ENCODE results near the gene IDH3G. TPM values are rescaled to one million over a fixed set of nuclear protein-coding genes. Genes with fewer than 3 reads are reported as not detected.

Gene IDH3G
- total and polyA plus RNA-seq, 10 donors, result 32.7 to 92.7 (median 58.1) TPM

- no peak for DNase-seq
- intact Hi-C loops (cut with DNase I; ENCODE audit: low total_unique reads), result no loop called here
- H3K27me3 ChIP-seq (replicated peaks in 1 of 7), result peaks cover 0 to 46% (median 8%) of the 10 kb centered on the region in 7 donors
Measured at GRCh38 chrX:153780678-153781427, 13.3 kb downstream of the IDH3G start, which contains the start of gene SRPK3. SRPK3 (plus strand) TSS chrX:153781041; CDS start chrX:153781087, 46 bp downstream.

GRCh38 chrX:153779891-153780677 is 14.1 kb downstream of the IDH3G start:
- intact Hi-C loops (cut with DNase I; ENCODE audit: low total_unique reads), result no loop called here

More at GRCh38 chrX:153780678-153781427, 13.3 kb downstream of the IDH3G start, which contains the start of gene SRPK3:
- Histone ChIP-seq H3K27ac (no peak within 1 kb of the TSS), H3K4me3 (no peak within 1 kb of the TSS), H3K4me1 (peaks cover 0 to 29% (median 10%) of the 10 kb centered on the region in 6 donors), H3K9me3 (no peaks in the 10 kb centered on the region), H3K36me3 (peaks cover 0 to 28% (median 6%) of the 10 kb centered on the region in 6 donors)
- 29 to 62% (median 41%) methylated on average over 25 to 52 of the region's 52 CpGs; no CpG with 5 or more reads in 1 of the 5 donors for whole genome bisulfite sequencing, 5 donors
- no peak for TF ChIP-seq POLR2A (IDR thresholded peaks at IDR 0.05)
- TF ChIP-seq POLR2AphosphoS5 (IDR thresholded peaks at IDR 0.05), result peak in 1 of 3 donors; percentile 24

GRCh38 chrX:153778684-153779101 is 15.5 kb downstream of the IDH3G start:
- intact Hi-C loops (cut with DNase I; ENCODE audit: low total_unique reads), result no loop called here
- Histone ChIP-seq H3K27me3 (replicated peaks in 1 of 7) (peaks cover 0 to 46% (median 8%) of the 10 kb centered on the region in 7 donors), H3K4me3 (no peak overlapping the region), H3K27ac (no peak overlapping the region), H3K4me1 (peaks cover 0 to 24% (median 6%) of the 10 kb centered on the region in 6 donors), H3K36me3 (peaks cover 0 to 6% (median 0%) of the 10 kb centered on the region in 6 donors), H3K9me3 (no peaks in the 10 kb centered on the region)
- WGBS, 5 donors, result 83 to 100% (median 84%) methylated on average over 2 to 16 of the region's 16 CpGs
- TF ChIP-seq POLR2A (IDR thresholded peaks at IDR 0.05) (no peak), CTCF (IDR thresholded peaks at IDR 0.05 in 8 of 11, conservative IDR thresholded peaks at IDR 0.05 in 3 of 11) (no peak), POLR2AphosphoS5 (IDR thresholded peaks at IDR 0.05) (no peak)
- peak; percentile 68 for DNase-seq

More at GRCh38 chrX:153779891-153780677, 14.1 kb downstream of the IDH3G start:
- H3K27ac ChIP-seq, result no peak overlapping the region
- H3K4me3 ChIP-seq, result no peak overlapping the region
- TF ChIP-seq POLR2AphosphoS5 (IDR thresholded peaks at IDR 0.05) (peak in 2 of 3 donors; percentile 16 to 24), POLR2A (IDR thresholded peaks at IDR 0.05) (no peak), CTCF (IDR thresholded peaks at IDR 0.05 in 8 of 11, conservative IDR thresholded peaks at IDR 0.05 in 3 of 11) (no peak)
- peaks cover 0 to 20% (median under 1%) of the 10 kb centered on the region in 6 donors for H3K36me3 ChIP-seq
- 56 to 72% (median 70%) methylated on average over 12 to 18 of the region's 18 CpGs for WGBS, 5 donors
- peaks cover 0 to 29% (median 10%) of the 10 kb centered on the region in 6 donors for H3K4me1 ChIP-seq
- peaks cover 0 to 46% (median 8%) of the 10 kb centered on the region in 7 donors for H3K27me3 ChIP-seq (replicated peaks in 1 of 7)
- no peaks in the 10 kb centered on the region for H3K9me3 ChIP-seq
- no peak for DNase-seq

GRCh38 chrX:153778181-153778580 is 16.0 kb downstream of the IDH3G start:
- Histone ChIP-seq H3K4me3 (no peak overlapping the region), H3K27me3 (replicated peaks in 1 of 7) (peaks cover 0 to 46% (median 8%) of the 10 kb centered on the region in 7 donors), H3K36me3 (peaks cover 0 to under 1% (median 0%) of the 10 kb centered on the region in 6 donors), H3K4me1 (peaks cover 0 to 19% (median 6%) of the 10 kb centered on the region in 6 donors), H3K9me3 (no peaks in the 10 kb centered on the region), H3K27ac (no peak overlapping the region)
- 74 to 86% (median 82%) methylated on average over 12 to 17 of the region's 17 CpGs; no CpG with 5 or more reads in 1 of the 5 donors for WGBS, 5 donors
- intact Hi-C loops (cut with DNase I; ENCODE audit: low total_unique reads), result no loop called here
- peak; percentile 63 for DNase-seq
- TF ChIP-seq POLR2A (IDR thresholded peaks at IDR 0.05), result no peak
- no peak for TF ChIP-seq POLR2AphosphoS5 (IDR thresholded peaks at IDR 0.05)
- no peak for TF ChIP-seq CTCF (IDR thresholded peaks at IDR 0.05 in 8 of 11, conservative IDR thresholded peaks at IDR 0.05 in 3 of 11)

All from spleen (tissue), 11 donors.